ENCODE data around the gene NAV2. TPM values are rescaled to one million over a fixed set of nuclear protein-coding genes. Genes with fewer than 3 reads are reported as not detected.
A peak's percentile ranks its signal among the peaks of the same experiment; 100 is the strongest.

Gene NAV2
- total RNA-seq, 1 donor from 2014 or later = 9.6 TPM

- DNase-seq (ENCODE audit: low spot score) = no peak
- Histone ChIP-seq H3K9me3 (ENCODE audit: low read depth) (no peaks in the 10 kb centered on the region), H3F3A (ENCODE audit: low read depth) (peaks cover 7% of the 10 kb centered on the region), H3K9ac (no peak overlapping the region), H2AFZ (replicated peaks) (no peak overlapping the region), H3K4me2 (no peak overlapping the region), H3K4me3 (no peak overlapping the region), H3K4me1 (peaks cover 8% of the 10 kb centered on the region), H3K27me3 (no peaks in the 10 kb centered on the region), H4K20me1 (ENCODE audit: low read depth) (no peaks in the 10 kb centered on the region), H3K36me3 (no peaks in the 10 kb centered on the region), H3K79me2 (ENCODE audit: low read depth) (no peaks in the 10 kb centered on the region), H3K27ac (no peak overlapping the region)
- Mint-ChIP-seq H3K4me3 (no peak overlapping the region), H3K27me3 (ENCODE audit: insufficient read depth, low read depth) (no peaks in the 10 kb centered on the region), H3K27ac (no peak overlapping the region), H3K9me3 (no peaks in the 10 kb centered on the region), H3K36me3 (peaks cover 63% of the 10 kb centered on the region), H3K4me1 (peaks cover 16% of the 10 kb centered on the region)
- TF ChIP-seq EZH2phosphoT487 (IDR thresholded peaks at IDR 0.05) (no peak), CTCF (IDR thresholded peaks at IDR 0.05) (no peak), EZH2 (IDR thresholded peaks at IDR 0.05) (no peak)
Observed at GRCh38 chr11:20089796-20090653, 377.4 kb downstream of the NAV2 start.

- Mint-ChIP-seq H3K4me1 (peaks cover 16% of the 10 kb centered on the region), H3K4me3 (no peak overlapping the region), H3K9me3 (no peaks in the 10 kb centered on the region), H3K27ac (no peak overlapping the region), H3K36me3 (peaks cover 58% of the 10 kb centered on the region), H3K27me3 (ENCODE audit: insufficient read depth, low read depth) (no peaks in the 10 kb centered on the region)
- no peaks in the 10 kb centered on the region for H3K36me3 ChIP-seq
- H3K9ac ChIP-seq = no peak overlapping the region
- H2AFZ ChIP-seq (replicated peaks) = no peak overlapping the region
- H3K4me2 ChIP-seq = no peak overlapping the region
- no peak for DNase-seq (ENCODE audit: low spot score)
- no peaks in the 10 kb centered on the region for H3K9me3 ChIP-seq (ENCODE audit: low read depth)
- H3K4me1 ChIP-seq = peaks cover 8% of the 10 kb centered on the region
- H3F3A ChIP-seq (ENCODE audit: low read depth) = peaks cover 7% of the 10 kb centered on the region
- TF ChIP-seq CTCF (IDR thresholded peaks at IDR 0.05) = no peak
- TF ChIP-seq EZH2phosphoT487 (IDR thresholded peaks at IDR 0.05) = no peak
- TF ChIP-seq EZH2 (IDR thresholded peaks at IDR 0.05) = no peak
- no peak overlapping the region for H3K27ac ChIP-seq
- no peaks in the 10 kb centered on the region for H3K27me3 ChIP-seq
- no peaks in the 10 kb centered on the region for H3K79me2 ChIP-seq (ENCODE audit: low read depth)
- H3K4me3 ChIP-seq = no peak overlapping the region
- H4K20me1 ChIP-seq (ENCODE audit: low read depth) = no peaks in the 10 kb centered on the region
Observed at GRCh38 chr11:20090654-20091374, 378.2 kb downstream of the NAV2 start.

GRCh38 chr11:20093775-20094174, 381.1 kb downstream of the NAV2 start:
- H3K4me3 Mint-ChIP-seq = no peak overlapping the region
- Histone ChIP-seq H3K36me3 (no peaks in the 10 kb centered on the region), H3F3A (ENCODE audit: low read depth) (peaks cover 7% of the 10 kb centered on the region), H3K27me3 (no peaks in the 10 kb centered on the region), H3K79me2 (ENCODE audit: low read depth) (no peaks in the 10 kb centered on the region), H4K20me1 (ENCODE audit: low read depth) (no peaks in the 10 kb centered on the region), H3K4me1 (peaks cover 8% of the 10 kb centered on the region), H2AFZ (replicated peaks) (no peak overlapping the region), H3K9me3 (ENCODE audit: low read depth) (no peaks in the 10 kb centered on the region), H3K27ac (no peak overlapping the region), H3K4me2 (no peak overlapping the region), H3K4me3 (no peak overlapping the region), H3K9ac (no peak overlapping the region)
- H3K27ac Mint-ChIP-seq = no peak overlapping the region
- DNase-seq (ENCODE audit: low spot score) = peak; percentile 43
- H3K9me3 Mint-ChIP-seq = no peaks in the 10 kb centered on the region
- peaks cover 16% of the 10 kb centered on the region for H3K4me1 Mint-ChIP-seq
- peaks cover 3% of the 10 kb centered on the region for H3K27me3 Mint-ChIP-seq (ENCODE audit: insufficient read depth, low read depth)
- H3K36me3 Mint-ChIP-seq = peaks cover 46% of the 10 kb centered on the region
- TF ChIP-seq CTCF (IDR thresholded peaks at IDR 0.05) (no peak), EZH2phosphoT487 (IDR thresholded peaks at IDR 0.05) (no peak), EZH2 (IDR thresholded peaks at IDR 0.05) (no peak)

All from neural progenitor cell (in vitro differentiated cells).